Inflammatory macrophage treated with lipopolysaccharide for 1 hour (primary cell): ENCODE data around the gene CCND2.
A peak's percentile ranks its signal among the peaks of the same experiment; 100 is the strongest.

Experiments
- DNase-seq, 2 donors: peaks; one replicate each; pipeline ENCODE4 v3.0.0-alpha.2; 2020 to 2022

Gene CCND2

GRCh38 chr12:4273652-4274395, at the start of gene CCND2:
Gene CCND2 (plus strand): TSS chr12:4273762. CDS start chr12:4274041, 279 bp downstream.
- peak; percentile 67 to 75 for DNase-seq

- DNase-seq, result no peak
Measured at GRCh38 chr12:4224206-4224889, 49.2 kb upstream of the CCND2 start.

- DNase-seq, result no peak
Measured at GRCh38 chr12:4225571-4225970, 48.0 kb upstream of the CCND2 start.

- no peak for DNase-seq
Measured at GRCh38 chr12:4227046-4227445, 46.5 kb upstream of the CCND2 start.

- DNase-seq, result no peak
Measured at GRCh38 chr12:4228122-4228580, 45.4 kb upstream of the CCND2 start.

- no peak for DNase-seq
Measured at GRCh38 chr12:4230526-4230925, 43.0 kb upstream of the CCND2 start.

- DNase-seq, result no peak
Measured at GRCh38 chr12:4238577-4238976, 35.0 kb upstream of the CCND2 start.

- no peak for DNase-seq
Measured at GRCh38 chr12:4239746-4240145, 33.8 kb upstream of the CCND2 start.

GRCh38 chr12:4240161-4240783, 33.3 kb upstream of the CCND2 start:
- DNase-seq, result no peak

GRCh38 chr12:4240981-4241380, 32.6 kb upstream of the CCND2 start:
- DNase-seq, result no peak

GRCh38 chr12:4241592-4241991, 32.0 kb upstream of the CCND2 start:
- no peak for DNase-seq

GRCh38 chr12:4242595-4242994, 31.0 kb upstream of the CCND2 start:
- DNase-seq, result no peak

- DNase-seq, result no peak
Measured at GRCh38 chr12:4243091-4243490, 30.5 kb upstream of the CCND2 start.

- peak; percentile 45 to 50 for DNase-seq
Measured at GRCh38 chr12:4243491-4244100, 30.0 kb upstream of the CCND2 start.

GRCh38 chr12:4244868-4245267, 28.7 kb upstream of the CCND2 start:
- no peak for DNase-seq

GRCh38 chr12:4245446-4245845, 28.1 kb upstream of the CCND2 start:
- no peak for DNase-seq

- peak; percentile 41 to 56 for DNase-seq
Measured at GRCh38 chr12:4246116-4246515, 27.4 kb upstream of the CCND2 start.

GRCh38 chr12:4250691-4251090, 22.9 kb upstream of the CCND2 start:
- no peak for DNase-seq

- no peak for DNase-seq
Measured at GRCh38 chr12:4251216-4251891, 22.2 kb upstream of the CCND2 start.

- no peak for DNase-seq
Measured at GRCh38 chr12:4251967-4252366, 21.6 kb upstream of the CCND2 start.

- no peak for DNase-seq
Measured at GRCh38 chr12:4252601-4253000, 21.0 kb upstream of the CCND2 start.

- DNase-seq, result no peak
Measured at GRCh38 chr12:4256043-4256826, 17.3 kb upstream of the CCND2 start.
